Ramos (cell line): ENCODE data around the gene ZNF891.

ENCODE experiments used
- in situ Hi-C: fragments of 300-500 bp; cut with MboI; formaldehyde crosslinking; loops from one replicate; pipeline ENCODE4 v1.14.3; 2022; ENCODE audit warnings: low sequenced_read_pairs; ENCODE audit not compliant: unreplicated experiment

ZNF891 gene

GRCh38 chr12:133130038-133130807 is at the start of gene ZNF891, which contains the start of gene ZNF10:
Gene ZNF891 (minus strand): TSS chr12:133130274. CDS start chr12:133121918, 8,356 bp downstream.
Gene ZNF10 (plus strand): TSS chr12:133130627. CDS start chr12:133144493, 13,866 bp downstream.
- in situ Hi-C loops: no loop called here

GRCh38 chr12:133174901-133175300 is 44.8 kb upstream of the ZNF891 start:
- in situ Hi-C loops: no loop called here

GRCh38 chr12:133172491-133172890 is 42.4 kb upstream of the ZNF891 start:
- in situ Hi-C loops: no loop called here

DNA sequence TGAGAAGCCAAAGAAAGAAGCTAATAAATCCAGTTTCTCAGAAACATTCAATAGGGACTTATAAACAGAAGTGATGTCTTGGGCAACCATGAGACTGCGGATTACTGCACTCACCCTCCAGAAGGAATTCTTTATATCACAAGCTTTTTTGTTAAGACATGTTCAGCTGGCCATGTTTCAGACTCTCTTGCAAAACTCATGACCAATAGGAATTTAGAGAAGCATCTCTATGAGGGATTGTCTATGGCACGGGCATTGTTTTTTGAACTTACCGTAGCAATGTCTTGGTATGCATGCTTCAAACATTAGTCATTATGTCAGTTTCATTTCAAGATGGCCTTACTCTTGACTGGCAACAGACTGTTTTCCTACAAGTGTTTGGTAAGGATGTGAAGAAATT is 35.7 kb upstream of the ZNF891 start:
- in situ Hi-C loops: no loop called here

- in situ Hi-C loops: no loop called here
Observed at GRCh38 chr12:133156125-133156690, 26.1 kb upstream of the ZNF891 start.

DNA sequence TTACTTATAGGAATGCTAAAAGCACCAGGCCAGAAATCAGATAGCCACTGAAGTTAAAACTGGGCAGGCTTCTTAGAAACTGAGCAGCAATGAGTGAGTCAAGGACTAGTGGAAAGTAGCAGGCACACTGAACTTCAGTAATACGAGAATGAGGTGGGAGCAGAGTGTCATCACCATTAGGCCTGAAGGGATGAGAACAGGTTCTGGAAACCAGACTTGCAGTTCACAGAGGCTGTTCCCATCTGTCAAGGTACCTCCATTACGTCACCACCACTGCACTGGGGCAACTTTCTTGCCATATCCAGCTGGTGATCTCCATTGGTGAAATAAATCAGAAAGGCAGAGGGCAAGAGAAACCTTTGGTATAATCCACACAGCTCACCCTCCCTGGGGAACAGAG is 15.9 kb upstream of the ZNF891 start:
- in situ Hi-C loops: no loop called here

DNA sequence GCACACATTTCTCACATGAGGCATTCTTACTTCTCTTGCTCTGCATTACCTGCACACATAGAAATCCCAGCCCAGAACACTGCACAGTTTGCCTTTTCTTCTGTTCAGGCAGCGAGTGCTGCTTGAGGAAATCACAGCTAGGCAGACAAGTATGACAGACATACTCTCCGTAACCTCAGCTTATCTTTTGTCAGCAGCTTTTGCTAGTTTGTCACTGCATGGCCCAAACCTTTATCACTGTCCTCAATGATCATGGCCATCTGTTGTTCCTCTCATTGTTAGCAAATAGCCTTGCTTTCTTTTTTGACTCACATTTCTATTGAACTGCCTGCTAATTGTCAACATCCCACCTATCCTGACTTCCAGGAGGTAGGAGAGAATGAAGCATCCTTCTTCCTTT is 5.7 kb upstream of the ZNF891 start:
- in situ Hi-C loops: no loop called here

- in situ Hi-C loops: no loop called here
Observed at GRCh38 chr12:133130808-133131128, 694 bp upstream of the ZNF891 start.

GRCh38 chr12:133129368-133130037 is 571 bp downstream of the ZNF891 start:
- in situ Hi-C loops: no loop called here

GRCh38 chr12:133124674-133125073 is 5.4 kb downstream of the ZNF891 start:
- in situ Hi-C loops: no loop called here

GRCh38 chr12:133120385-133121191 is 9.5 kb downstream of the ZNF891 start:
- in situ Hi-C loops: no loop called here

- in situ Hi-C loops: no loop called here
Observed at GRCh38 chr12:133108150-133108549, 21.9 kb downstream of the ZNF891 start.

DNA sequence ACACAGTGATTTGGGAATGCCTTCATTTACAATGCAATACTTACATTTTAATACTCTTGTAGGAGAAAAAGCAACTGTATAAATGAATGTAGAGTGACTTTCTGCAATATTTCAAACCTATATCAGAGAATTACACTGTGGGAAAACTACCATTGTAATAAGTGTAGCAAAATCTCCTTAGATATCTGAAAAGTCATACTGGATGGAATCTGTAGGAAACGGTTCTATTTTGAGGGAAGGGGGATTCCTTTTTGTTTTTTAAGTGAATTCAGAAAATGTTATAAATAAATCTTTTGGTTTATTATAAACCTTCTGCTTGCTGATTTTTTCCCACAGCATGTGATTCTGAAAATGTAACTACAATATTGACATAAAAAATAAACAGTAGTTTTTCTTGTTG is 23.0 kb downstream of the ZNF891 start:
- in situ Hi-C loops: no loop called here

DNA sequence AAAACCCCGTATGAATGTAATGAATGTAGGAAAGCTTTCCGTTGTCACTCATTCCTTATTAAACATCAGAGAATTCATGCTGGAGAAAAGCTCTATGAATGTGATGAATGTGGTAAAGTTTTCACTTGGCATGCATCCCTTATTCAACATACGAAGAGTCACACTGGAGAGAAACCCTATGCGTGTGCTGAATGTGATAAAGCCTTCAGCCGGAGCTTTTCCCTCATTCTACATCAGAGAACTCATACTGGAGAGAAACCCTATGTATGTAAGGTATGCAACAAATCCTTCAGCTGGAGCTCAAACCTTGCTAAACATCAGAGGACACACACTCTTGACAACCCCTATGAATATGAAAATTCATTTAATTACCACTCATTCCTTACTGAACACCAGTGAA is 23.8 kb downstream of the ZNF891 start:
- in situ Hi-C loops: no loop called here

DNA sequence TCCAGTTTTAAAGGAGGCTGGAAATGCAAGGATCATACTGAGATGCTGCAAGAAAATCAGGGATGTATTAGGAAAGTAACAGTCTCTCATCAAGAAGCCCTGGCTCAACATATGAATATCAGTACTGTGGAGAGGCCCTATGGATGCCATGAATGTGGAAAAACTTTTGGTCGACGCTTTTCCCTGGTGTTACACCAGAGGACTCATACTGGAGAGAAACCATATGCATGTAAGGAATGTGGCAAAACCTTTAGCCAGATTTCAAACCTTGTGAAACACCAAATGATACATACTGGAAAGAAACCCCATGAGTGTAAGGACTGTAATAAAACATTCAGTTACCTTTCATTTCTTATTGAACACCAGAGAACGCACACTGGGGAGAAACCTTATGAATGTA is 24.5 kb downstream of the ZNF891 start:
- in situ Hi-C loops: no loop called here

- in situ Hi-C loops: no loop called here
Observed at GRCh38 chr12:133083345-133083744, 46.7 kb downstream of the ZNF891 start.

- in situ Hi-C loops: no loop called here
Observed at GRCh38 chr12:133081159-133081780, 48.8 kb downstream of the ZNF891 start.

GRCh38 chr12:133080368-133081158 is 49.5 kb downstream of the ZNF891 start, which contains the start of gene ZNF140:
Gene ZNF140 (plus strand): TSS chr12:133080923. CDS start chr12:133081321, 398 bp downstream.
- in situ Hi-C loops: no loop called here

DNA sequence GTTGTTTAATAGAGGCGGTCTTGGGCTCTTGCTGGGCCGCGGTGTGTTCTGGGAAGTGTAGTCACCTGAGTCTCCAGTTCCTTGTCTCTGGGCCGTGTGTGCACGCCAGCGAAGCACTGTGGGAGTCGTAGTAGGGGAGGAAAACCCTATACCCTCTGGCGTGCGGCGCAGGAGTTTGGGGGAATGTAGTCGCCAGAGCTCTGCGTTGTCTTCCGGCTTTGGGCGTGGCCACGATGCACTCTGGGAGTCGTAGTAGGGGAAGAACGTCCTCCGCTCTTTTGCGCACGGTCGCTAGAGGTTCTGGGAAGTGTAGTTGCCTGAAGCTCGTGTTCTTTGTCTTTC is 50.1 kb downstream of the ZNF891 start:
- in situ Hi-C loops: no loop called here
